B cell (primary cell): ENCODE results near the gene TCF7L2.

Experiments used
- CTCF ChIP-seq: fragments of 200-600 bp; IDR thresholded peaks from one replicate; pipeline ENCODE4 v1.8.0; 2022; ENCODE audit warnings: antibody characterized with exemption, mild to moderate bottlenecking
- EZH2 ChIP-seq: IDR thresholded peaks from 2 replicates; pipeline ENCODE4 v1.6.1; 2012; ENCODE audit warnings: borderline replicate concordance, low read depth, mild to moderate bottlenecking, moderate library complexity, low read length; ENCODE audit not compliant: insufficient read depth, poor library complexity, severe bottlenecking

- TF ChIP-seq CTCF, result no peak
- no peak for TF ChIP-seq EZH2
These were observed 34.7 kb downstream of the TCF7L2 start for GRCh38 chr10:112984756-112985155.
